HG03159 (cell line): ENCODE data around the gene CD83.

ENCODE experiments used
- ATAC-seq: cut with Tn5 transposase; IDR thresholded peaks from one replicate; pipeline ENCODE4 v1.9.1; 2021; ENCODE audit warnings: mild to moderate bottlenecking, moderate library complexity; ENCODE audit not compliant: unreplicated experiment

CD83 gene

DNA sequence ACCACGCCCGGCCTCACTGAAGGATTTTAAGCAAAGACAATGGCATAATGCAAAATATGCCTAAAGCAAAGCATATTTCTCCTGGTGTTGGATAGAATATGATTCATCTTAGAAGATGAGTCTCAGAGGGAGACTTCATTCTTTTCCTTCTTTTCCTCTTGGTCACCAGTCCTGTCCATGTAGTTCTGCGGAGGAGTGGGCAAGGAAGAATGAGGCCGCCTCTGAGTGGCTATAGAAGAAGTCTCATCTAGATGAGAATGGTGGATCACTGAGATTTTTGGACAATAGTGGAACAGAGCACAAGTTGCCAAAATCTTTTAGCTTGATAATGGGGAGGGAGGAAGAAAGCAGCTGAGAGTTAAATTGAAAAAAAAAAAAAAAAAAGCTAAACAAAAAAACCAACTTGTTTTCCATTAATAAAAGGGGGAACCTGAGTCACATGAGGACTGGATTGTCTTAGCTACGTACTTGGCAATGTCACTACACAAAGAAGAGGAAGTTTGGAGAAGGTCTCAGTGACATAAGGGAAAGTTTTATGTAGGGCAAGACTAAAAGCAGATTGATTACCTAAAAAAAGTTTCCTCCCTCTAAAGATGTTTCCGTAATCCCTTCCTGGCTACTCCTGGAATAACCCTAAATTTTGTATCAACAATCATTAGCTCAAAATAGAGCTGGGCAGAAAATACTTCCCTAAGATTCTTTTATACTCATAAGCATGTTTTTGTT is 6.0 kb downstream of the CD83 start:
- no peak for ATAC-seq

DNA sequence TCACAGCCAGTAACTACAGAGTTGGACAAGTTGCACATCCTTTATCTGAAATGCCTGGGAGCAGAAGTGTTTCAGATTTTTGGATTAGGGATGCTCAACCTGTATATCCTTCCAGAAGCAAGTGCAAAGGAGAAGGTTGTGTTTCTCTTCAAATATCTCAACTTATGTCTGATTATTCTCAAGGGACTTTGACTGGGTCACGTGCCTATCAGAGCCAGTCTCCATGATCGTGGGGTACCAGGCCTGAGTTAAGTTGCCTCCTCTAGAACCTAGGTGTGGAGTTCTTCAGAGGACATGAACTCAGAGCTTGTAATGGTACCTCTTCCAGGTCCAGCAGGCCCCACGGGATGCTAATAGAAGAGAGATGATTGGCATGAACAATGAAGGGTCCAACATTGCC is 7.8 kb downstream of the CD83 start:
- ATAC-seq: no peak

DNA sequence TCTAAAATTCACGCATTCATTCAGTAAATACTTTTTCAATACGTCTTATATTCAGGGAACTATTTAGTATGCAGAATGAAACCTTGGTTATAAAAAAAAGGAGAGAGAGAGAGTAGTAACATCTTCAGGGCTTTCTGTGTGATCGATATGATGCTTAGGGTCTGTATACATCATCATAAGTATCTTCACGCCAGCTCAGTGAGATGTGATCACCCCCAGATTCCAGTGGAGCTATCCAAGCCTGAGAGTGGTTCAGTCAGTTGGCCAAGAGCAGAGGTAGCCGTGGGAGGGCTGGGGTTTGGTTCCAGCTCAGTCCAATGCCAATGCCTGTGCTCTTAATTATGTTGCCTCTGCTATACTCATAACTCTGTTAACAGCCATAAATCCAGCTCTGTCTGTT is 8.6 kb downstream of the CD83 start:
- no peak for ATAC-seq

DNA sequence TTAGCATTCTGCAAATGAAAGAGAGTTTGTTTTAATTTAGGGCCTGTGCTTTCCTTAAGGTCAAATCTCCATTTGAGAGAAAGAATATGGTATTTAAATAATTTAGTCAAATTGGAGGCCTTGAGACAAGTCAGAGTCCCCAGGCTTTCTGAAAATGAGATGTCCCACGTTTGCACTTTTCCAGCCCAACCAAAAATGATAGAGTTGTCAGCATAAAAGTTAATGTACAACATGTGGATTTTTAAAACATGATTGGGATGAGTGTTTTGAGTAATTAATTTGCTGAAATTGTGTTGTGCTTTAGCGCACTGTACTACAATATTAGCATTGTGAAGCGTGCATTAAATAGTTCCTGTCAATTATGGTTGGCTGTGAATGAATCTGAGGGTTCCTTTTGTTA is 10.0 kb downstream of the CD83 start:
- ATAC-seq: no peak

DNA sequence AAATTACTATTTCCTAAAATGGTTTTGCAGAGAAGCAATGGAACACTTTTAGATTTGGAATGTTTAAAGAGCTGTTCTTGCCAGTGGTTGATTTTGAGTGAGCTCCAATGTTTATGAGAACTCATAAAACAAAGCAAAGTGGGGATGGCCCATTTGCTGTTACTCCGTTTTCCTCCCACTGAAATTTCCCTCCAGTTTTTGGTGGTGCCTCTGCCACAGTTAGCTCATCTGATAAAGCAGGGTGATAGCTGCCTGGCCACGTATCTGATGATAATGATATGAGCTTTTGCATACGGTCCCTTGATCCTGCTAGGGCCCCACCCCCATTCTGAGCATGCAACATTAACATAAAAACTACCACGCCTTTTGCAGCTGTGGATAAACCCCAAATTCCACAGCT is 10.4 kb downstream of the CD83 start:
- ATAC-seq: no peak

DNA sequence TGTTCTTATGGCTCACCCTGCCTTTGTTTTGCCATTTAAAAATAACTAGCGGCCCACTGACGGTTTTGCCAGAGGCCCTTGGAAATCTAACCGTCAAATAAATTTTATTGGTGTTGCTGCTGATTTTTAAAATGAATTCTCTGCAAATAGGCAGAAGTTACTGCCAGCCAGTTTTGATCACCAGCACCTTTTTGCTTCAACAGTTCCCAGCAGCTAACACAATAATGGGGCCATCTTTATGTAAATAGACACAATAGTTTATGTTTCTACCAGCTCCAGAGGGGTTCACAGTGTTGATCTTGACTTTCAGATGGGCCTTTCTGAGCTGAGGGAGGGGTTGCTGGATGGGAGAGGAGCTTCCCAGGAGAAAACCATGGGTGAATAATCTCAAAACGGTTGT is 11.2 kb downstream of the CD83 start:
- ATAC-seq: no peak

DNA sequence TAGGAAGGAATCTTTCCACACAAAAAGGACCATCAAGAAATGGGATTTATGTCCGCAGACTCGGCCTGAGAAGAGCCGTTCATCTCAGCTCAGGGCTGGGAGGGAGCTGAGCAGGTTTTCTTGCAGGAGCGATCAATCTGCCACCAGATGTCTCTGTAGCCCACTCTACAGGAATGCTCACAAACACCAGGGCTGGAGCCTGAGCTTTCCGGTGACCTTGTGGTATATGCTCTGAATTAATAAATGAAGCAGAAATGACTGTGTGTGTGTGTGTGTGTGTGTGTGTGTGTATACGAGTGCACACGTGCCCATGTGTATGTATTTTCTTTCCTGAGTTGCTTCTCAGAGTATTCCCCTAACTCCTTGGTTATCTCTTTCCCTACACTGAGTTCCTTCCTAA is 12.0 kb downstream of the CD83 start:
- ATAC-seq: peak; percentile 49

DNA sequence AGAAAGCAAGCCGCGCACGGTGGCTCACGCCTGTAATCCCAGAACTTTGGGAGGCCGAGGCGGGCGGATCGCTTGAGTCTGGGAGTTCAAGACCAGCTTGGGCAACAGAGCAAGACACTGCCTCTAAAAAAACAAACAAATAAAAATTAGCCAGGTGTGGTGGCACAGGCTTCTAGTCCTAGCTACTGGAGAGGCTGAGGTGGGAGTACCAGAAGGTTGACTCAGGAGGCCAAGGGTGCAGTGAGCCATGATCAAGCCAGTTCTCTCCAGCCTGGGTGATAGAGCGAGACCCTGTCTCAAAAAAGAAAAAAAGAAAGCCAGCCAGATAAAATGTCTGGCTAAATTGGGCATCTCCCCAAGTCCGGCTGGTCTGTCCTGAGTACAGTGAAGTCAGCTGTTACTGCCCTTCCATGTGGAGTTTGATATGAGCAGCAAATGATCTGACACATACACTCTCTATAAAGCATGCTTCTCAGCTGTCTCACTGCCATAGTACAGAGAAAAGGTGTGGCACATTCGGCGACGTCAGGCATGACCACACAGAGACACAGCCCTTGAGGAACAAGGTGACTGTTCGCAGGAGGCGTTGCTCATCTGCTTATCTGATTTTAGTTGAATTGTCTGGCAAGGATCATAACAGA is 13.0 kb downstream of the CD83 start:
- ATAC-seq: no peak

DNA sequence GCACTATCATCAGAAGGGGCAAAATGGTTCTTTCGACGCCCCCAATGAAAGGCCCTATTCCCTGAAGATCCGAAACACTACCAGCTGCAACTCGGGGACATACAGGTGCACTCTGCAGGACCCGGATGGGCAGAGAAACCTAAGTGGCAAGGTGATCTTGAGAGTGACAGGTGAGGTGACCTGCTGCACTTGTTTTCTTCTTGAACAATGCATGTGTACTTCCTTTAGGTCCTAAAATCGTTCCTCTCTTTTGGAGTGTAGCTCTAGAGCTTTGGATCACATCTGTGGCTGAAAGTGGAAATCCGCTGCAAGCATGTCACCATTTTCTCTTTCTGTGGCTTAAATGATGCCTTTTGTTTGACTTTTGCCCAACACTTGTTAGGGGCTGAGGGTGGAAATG is 14.0 kb downstream of the CD83 start:
- no peak for ATAC-seq

DNA sequence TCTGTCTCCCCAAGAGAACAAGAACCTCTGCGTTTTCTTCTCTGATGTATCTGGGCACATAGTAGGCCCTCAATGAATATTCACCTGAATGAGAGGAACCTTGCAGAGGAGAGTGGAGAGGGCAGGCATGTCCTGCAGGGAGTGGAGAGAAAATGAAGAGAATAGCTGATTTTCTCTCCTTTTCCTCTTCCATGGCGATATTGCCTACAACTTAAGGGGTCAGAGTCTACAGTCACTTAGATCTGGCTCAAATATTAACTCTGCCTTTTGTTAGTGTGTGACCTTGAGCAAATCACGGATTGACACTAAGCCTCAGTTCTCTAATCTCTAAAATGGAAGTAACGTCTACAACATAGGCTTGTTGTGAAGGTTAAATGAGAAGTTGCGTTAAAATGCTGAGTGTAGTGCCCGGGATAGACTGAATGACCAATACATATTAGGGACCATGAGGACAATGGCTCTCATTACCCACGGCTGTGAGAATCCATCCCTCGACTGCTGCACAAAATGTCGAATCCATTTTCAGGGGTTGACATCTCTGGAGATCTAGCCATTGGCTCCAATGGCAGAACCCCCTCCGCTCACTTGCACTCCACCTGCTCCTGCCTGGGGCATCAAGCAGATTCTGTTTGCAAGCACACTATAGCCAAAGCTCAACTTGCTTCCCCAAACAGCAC is 14.8 kb downstream of the CD83 start:
- ATAC-seq: no peak

DNA sequence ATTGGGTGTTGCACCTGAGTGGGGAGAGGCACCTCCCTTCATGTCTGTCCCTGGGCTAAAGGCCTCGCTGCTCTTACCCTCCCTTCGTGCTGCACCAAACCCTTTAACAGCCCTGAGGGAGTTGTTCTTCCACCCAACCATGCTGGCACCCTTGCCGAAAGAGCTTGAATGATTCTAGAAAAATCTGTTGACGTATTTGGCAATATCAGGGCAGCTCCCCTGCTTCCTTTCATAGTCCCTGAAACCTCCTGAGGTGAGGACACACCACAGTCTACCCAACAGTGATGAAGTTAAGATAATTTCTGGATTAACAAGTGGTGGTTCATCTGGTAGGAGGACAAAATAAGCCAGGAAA is 15.3 kb downstream of the CD83 start:
- ATAC-seq: no peak

DNA sequence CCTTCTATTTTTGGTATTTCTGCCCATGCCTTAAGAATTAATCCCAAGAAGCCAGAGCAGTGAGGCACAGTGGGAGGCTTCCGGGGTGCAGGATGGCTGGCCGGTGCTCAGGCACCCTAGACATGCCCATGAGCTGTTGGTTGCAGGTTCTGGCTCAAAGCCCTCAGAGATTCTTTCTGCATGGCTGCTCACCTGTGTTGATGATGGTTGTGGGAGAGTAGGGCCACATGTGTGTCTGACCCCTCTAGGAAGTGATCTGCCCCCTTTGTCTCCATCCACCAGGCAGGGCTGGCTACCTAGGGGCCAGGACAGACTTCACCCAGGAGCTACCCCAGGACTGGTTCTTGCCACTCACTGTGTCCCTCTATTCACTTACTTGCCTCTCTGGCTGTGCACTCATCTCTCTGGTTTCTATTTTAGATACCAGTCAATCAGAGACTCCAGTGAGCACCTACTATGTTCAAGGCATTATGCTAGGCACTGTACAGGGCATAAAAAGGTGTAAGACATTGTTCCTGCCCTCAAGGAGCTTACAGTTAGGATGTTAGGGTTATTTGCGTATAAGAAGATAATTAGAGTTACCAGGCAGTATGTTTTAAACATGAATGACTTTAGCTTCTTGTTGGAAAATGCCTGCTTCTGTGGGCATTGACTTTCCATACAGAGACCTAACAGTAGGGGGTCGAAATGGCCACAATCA is 16.8 kb downstream of the CD83 start:
- ATAC-seq: no peak

DNA sequence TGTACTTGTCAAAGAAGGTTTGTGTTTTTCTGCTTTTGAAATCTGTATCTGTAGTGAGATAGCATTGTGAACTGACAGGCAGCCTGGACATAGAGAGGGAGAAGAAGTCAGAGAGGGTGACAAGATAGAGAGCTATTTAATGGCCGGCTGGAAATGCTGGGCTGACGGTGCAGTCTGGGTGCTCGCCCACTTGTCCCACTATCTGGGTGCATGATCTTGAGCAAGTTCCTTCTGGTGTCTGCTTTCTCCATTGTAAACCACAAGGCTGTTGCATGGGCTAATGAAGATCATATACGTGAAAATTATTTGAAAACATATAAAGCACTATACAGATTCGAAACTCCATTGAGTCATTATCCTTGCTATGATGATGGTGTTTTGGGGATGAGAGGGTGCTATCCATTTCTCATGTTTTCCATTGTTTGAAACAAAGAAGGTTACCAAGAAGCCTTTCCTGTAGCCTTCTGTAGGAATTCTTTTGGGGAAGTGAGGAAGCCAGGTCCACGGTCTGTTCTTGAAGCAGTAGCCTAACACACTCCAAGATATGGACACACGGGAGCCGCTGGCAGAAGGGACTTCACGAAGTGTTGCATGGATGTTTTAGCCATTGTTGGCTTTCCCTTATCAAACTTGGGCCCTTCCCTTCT is 18.4 kb downstream of the CD83 start:
- no peak for ATAC-seq

DNA sequence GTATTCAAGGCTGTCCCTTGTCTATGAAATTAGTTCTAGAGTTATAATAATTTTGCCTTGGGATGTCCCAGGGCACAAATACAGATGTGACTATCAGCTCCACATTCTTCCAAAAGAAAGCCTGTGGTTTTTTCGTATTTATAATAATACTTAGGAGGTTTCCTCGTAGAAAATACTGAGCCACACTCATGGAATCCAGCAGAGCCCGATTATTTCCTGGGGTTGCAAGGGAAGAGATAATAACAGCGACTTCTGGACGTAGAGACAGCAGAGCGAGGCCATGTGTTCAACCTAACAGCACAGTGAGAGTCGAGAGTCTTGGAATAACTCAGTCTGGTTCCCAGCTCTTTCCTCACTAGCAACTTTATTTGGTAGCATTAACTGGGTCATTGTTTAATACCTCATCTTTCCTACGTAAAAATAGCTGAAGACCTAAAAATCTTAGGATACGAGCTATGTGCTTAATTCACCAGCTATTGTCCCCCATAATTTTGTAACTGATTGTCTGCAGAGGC is 21.2 kb downstream of the CD83 start:
- ATAC-seq: no peak

DNA sequence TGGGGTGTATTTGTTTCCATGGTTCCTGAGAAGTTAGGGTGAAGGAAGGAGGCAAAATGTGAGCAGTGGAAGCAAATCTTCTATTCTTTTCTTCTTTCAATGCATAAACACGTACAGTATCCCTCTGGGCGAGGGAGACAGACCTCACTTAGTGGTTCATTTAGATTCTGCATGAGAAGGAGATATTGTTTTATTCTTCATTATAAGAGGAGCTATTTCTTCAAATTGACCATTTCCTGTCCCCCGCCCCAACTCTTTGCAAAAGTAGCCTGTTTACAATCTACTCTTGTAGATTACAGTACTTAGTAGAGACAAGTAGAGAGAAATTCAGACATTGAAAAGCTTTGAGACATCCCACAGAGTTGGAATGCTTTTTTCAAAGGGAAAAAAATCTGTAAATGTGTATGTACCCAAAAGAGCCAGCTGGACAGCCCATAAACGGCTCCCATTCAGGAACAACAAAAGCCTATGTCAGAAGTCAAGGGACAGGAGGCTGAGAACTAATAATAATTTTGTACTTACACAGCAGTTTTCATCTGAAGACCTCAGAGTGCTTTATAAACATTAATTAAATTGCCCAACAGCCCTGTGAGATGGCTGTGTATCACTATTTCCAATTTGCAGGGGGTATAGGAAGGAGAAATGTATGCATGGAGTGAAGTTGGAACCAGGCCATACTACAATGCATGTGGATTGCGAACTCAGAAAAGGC is 23.9 kb downstream of the CD83 start:
- ATAC-seq: no peak

DNA sequence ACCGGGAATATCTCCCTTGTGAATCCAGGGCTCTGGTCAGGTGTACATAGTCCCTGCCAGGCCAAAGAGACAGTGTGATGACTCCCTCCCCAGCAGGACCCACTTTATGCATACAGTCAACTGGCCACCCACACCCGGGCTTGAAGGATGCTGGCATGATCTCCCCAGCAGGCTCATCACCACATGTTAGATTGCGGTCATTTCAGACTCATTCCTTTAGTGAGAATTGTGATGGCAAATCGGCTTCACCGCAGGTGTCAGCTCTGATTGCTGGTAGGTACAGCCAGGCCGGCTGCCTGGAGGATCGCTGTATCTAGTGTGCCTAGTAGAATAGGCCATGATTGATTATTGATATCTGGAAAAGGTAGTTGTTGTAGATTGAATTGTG is 24.5 kb downstream of the CD83 start:
- no peak for ATAC-seq

DNA sequence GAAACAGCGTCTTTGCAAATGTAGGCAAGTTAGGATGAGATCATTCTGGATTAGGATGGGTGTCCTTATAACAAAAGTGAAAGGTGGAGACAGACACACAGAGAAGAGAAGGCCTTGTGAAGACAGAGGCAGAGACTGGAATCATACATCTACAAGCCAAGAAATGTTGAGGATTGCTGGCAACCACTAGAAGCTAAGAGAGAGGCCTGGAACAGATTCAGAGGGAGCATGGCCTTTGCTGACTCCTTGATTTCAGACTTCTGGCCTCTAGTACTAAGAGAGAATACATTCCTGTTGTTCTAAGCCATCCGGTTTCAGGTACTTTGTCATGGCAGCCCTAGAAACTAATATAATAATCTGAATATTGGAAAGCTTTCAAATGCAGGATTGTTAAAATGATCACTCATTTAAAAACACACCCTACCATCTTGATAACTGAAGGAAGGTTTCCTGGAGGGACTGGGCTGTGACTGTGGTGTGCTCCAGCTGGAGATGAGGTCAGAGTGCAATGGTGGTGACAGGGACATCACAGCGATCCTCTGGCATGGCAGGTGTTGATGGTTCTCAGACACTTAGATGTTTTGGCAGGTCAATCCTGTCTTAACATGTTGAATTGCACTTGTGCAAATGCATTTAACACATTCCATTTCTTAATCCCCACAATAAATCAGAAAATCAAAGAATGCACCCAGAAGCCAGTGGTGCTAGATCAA is 25.1 kb downstream of the CD83 start:
- ATAC-seq: no peak

DNA sequence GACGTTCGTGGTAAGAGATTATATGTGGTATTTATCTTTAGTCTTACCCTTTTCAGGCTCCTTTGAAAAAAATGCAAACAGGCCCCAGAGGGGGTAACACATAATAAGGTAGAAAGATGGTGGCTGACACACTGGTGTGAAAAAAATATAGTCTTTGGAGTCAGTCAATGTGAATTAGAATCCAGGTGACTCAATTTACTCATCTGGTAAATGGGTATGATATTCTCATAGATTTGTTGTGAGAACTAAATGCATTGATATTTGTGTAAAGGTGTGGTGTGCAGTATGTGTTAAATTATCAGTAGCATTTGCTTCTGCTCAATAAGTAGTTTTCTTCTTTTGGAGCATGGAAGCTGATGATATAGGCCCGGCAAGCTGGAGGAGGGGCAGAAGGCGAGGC is 25.7 kb downstream of the CD83 start:
- ATAC-seq: no peak

DNA sequence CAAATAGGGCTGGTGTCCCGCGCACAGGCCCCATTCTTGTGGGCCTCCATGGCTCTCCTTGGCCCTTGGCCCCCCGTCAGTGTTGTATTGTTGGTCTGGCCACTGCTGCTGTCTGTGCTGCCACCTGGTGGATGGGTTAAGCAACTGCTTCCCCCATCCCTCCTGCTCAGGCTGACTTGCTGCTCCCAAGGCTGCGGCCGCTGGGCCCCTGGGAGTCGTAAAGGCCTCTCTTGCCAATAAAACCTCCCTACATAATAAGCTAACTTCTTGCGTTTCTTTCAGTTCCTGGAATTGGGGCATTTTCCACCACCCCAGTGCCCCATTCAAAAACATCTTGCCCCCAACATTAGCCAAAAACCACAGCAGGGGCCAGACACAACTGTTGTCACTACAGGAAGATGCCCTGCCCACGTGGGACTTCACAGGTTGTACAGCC is 27.1 kb downstream of the CD83 start:
- no peak for ATAC-seq
